GM10847 (cell line): Measurements from ENCODE around the gene NT5DC2.

ENCODE experiments used
- POLR2A ChIP-seq: IDR thresholded peaks from 2 replicates; pipeline ENCODE4 v1.6.1; 2011; ENCODE audit not compliant: insufficient read length; ENCODE audit errors: extremely low read depth

Gene NT5DC2

DNA sequence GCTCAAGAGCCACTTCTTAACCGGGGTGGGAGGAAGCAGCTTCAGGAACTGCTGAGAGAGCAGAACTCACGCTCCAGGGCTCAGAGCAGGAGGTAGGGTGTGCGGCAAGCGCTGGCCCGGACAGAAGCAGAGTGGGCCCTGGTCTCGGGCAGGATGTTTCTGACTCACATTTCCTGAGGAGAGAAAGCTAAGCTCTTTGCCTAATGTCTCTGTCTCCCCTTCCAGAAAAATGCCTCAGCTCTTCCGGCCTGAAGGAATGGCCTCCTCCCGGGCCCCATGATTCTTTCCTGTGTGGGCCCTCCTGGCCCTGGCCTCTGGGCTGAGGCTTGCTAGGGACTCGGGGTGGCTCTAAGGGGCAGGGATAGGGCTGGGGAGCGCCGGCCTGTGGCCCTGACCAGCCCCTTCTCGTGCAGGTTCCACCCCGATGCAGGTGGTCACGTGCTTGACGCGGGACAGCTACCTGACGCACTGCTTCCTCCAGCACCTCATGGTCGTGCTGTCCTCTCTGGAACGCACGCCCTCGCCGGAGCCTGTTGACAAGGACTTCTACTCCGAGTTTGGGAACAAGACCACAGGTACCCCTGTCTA is 42.6 kb downstream of the NT5DC2 start:
- TF ChIP-seq POLR2A = no peak

- no peak for TF ChIP-seq POLR2A
Measured at GRCh38 chr3:52490035-52490938, 43.4 kb downstream of the NT5DC2 start.

DNA sequence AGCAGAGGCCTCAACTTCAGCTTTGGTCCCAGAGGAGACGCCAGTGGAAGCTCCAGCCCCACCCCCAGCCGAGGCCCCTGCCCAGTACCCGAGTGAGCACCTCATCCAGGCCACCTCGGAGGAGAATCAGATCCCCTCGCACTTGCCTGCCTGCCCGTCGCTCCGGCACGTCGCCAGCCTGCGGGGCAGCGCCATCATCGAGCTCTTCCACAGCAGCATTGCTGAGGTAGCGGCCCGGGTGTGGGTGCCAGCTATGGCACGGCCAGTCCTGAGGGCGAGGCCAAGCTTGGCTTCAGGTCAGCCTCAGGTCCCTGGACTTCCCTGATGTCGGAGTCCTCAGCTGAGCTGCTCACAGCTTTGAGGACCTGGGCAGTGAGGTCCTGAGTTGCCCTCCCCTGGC is 44.2 kb downstream of the NT5DC2 start:
- TF ChIP-seq POLR2A = no peak

- no peak for TF ChIP-seq POLR2A
Measured at GRCh38 chr3:52488746-52489145, 44.9 kb downstream of the NT5DC2 start.

GRCh38 chr3:52487788-52488691 is 45.6 kb downstream of the NT5DC2 start:
- no peak for TF ChIP-seq POLR2A

- no peak for TF ChIP-seq POLR2A
Measured at GRCh38 chr3:52487050-52487787, 46.4 kb downstream of the NT5DC2 start.

GRCh38 chr3:52484680-52485461 is 48.8 kb downstream of the NT5DC2 start:
- TF ChIP-seq POLR2A = no peak

DNA sequence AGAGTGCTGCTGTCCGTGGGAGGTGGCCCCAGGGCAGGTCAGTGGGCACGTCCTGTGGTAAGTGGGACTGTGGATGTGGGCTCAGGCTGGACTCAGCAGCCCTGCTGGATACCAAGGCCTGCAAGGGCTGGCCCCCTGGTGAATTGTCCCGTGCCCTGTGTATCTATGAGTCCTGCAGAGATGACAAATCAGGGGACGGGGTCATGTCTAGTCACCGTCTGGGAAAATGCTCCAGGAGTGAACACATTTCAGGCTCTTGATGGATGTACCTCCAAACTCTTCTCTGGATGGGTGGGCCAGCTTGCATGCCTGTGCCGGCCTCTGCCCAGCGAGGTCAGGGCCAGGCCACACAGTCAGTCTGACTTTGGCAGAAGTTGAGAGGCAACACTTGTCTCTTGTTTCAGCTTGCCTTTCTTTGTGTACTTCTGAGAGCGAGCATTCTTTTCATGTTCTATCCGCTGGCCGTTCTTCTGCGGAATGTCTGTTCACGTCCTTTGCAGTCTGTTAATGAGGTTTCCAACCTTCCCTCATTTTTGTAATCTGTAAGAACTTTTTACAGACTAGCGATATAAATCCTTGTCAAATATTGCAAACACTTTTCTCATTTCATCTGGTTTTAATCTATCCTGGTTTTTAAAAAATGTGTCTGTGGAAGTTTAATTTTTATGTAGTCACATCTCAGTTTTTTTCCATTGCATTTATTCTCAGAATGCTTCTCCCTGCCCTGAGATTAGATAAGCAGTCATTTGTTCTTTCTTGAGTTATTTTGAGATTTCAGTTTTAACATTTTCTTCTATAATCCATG is 49.9 kb downstream of the NT5DC2 start:
- TF ChIP-seq POLR2A = no peak

GRCh38 chr3:52483081-52483480 is 50.6 kb downstream of the NT5DC2 start:
- TF ChIP-seq POLR2A = no peak

GRCh38 chr3:52481819-52482521 is 51.7 kb downstream of the NT5DC2 start:
- TF ChIP-seq POLR2A = no peak

DNA sequence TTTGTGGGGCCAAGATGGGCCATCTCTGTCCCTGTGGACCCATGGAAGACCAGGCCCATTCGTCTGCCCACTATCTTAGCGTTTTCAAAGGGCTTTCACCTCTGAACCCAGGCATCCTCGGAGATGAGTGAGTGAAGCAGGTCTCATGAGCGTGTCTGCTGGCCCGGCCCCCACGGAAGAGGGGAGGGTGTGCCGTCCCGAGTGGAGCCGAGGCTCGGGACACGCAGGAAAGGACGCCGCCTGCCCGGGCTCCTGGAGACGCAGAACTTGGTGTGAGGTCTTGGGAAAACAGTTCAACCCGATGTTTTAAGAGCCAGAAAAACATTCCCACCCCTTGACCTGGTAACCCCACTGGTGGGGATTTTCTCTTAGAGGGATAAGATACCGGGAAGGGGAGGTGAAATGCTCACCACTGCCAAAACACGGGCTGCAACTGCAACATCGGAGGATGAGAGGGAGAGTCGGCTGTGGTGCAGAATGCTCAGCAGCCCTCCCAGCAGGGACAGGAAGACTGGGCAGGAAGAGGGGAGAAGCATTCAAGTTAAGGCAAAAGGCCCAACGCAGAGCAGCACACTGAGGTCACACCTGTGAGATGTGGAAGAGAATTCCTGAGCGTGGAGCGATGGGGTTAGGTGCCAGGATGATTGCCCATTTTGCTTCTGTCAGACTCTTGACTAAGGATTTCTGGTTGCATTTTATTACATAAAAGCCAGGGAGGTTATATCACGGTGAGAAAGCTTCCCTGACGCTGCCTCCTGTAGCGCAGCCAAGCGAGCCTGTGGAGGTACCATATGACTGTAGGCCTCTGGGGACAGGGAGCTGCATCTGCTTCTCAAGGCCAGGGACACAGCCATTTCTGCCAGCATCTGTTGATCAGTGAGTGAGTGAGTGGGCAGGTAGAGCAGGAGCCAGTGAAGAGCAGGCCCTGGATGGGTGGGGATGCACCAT is 52.6 kb downstream of the NT5DC2 start:
- TF ChIP-seq POLR2A = no peak

- no peak for TF ChIP-seq POLR2A
Measured at GRCh38 chr3:52479877-52480575, 53.6 kb downstream of the NT5DC2 start.
